NCI-H1436 treated with DMSO at 0.1 percent for 48 hours (cell line): ENCODE data around the gene FLYWCH2.
"Not testable (repeated sequence)": the region's sequence is repeated elsewhere in the genome, so short reads cannot be mapped to it uniquely, and the experiment has no call there.

Source experiments
- DNase-seq: peaks from one replicate; lab custom pipeline; 2025; lab: John Stamatoyannopoulos, UW

The FLYWCH2 gene

GRCh38 chr16:2883458-2883908 lies 468 bp downstream of the FLYWCH2 start:
- no peak for DNase-seq

- DNase-seq: no peak
Observed at GRCh38 chr16:2884041-2884451, 1.0 kb downstream of the FLYWCH2 start.

- DNase-seq: no peak
Observed at GRCh38 chr16:2894231-2894630, 11.2 kb downstream of the FLYWCH2 start.

GRCh38 chr16:2895813-2896212 lies 12.8 kb downstream of the FLYWCH2 start:
- DNase-seq: no peak

GRCh38 chr16:2896480-2897010 lies 13.5 kb downstream of the FLYWCH2 start:
- DNase-seq: no peak

GRCh38 chr16:2897110-2897509 lies 14.1 kb downstream of the FLYWCH2 start:
- no peak for DNase-seq

GRCh38 chr16:2898831-2899563 lies 16.0 kb downstream of the FLYWCH2 start:
- DNase-seq: no peak

- no peak for DNase-seq
Observed at GRCh38 chr16:2899564-2900072, 16.6 kb downstream of the FLYWCH2 start.

- DNase-seq: no peak
Observed at GRCh38 chr16:2900526-2901075, 17.6 kb downstream of the FLYWCH2 start.

GRCh38 chr16:2902337-2903130 lies 19.5 kb downstream of the FLYWCH2 start:
- DNase-seq: no peak

- no peak for DNase-seq
Observed at GRCh38 chr16:2904100-2904921, 21.3 kb downstream of the FLYWCH2 start.

- no peak for DNase-seq
Observed at GRCh38 chr16:2904922-2905240, 21.9 kb downstream of the FLYWCH2 start.

- peak; percentile 89 for DNase-seq
Observed at GRCh38 chr16:2905241-2905987, 22.4 kb downstream of the FLYWCH2 start.

- no peak for DNase-seq
Observed at GRCh38 chr16:2905988-2906387, 23.0 kb downstream of the FLYWCH2 start.

GRCh38 chr16:2907084-2907753 lies 24.2 kb downstream of the FLYWCH2 start:
- DNase-seq: not testable (repeated sequence)

- DNase-seq: no peak
Observed at GRCh38 chr16:2910441-2910969, 27.5 kb downstream of the FLYWCH2 start.

- DNase-seq: peak; percentile 79
Observed at GRCh38 chr16:2911638-2912329, 28.8 kb downstream of the FLYWCH2 start, which contains the start of gene FLYWCH1. Gene FLYWCH1 (plus strand): TSS chr16:2911931. CDS start chr16:2929686, 17,755 bp downstream.

- DNase-seq: no peak
Observed at GRCh38 chr16:2912330-2913199, 29.6 kb downstream of the FLYWCH2 start.
